ENCODE measurements around the gene IL17RE.
"Not testable (repeated sequence)": the region's sequence is repeated elsewhere in the genome, so short reads cannot be mapped to it uniquely, and the experiment has no call there.

IL17RE gene

DNA sequence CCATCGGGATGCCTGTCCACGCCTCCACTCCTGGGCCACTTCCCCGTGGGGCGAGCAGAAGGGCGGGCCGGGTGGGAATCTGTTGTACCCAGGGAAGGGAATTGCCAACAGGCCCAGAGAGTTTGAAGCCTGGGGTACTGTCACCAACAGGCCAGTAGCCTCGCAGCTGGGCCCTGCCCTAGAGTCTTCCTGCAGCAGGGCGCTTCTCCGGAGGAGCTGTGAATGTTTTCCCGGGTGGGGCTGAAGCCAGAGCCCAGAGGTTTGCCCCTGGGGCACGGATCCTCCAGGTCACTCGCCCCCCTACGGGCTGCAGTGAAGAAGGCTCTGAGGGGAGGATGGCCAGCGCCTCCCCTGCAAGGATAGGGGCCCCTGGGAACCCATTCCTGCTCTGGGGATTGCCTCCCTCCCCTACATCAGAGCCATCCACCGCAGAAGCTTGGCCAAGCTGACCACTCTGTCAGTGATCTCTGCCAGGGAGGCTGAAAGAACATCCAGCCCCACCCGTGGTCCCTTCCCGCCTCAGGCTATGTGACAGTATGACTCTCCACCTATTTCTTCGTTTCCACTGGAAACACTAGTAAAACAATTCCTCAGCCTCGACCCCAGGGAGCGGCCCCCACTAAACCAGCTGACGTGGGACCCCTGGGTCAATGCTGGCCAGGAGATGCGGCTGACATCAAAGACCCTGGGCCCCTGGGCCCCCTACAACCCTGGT is 39.4 kb upstream of the IL17RE start:
- DNase-seq (ENCODE audit: low read depth): no peak
- no peak overlapping the region for H3K4me3 ChIP-seq (replicated peaks; ENCODE audit: low read depth, low read length)
- no peak for TF ChIP-seq CTCF (IDR thresholded peaks at IDR 0.05; ENCODE audit: low read length, missing control alignments)

DNA sequence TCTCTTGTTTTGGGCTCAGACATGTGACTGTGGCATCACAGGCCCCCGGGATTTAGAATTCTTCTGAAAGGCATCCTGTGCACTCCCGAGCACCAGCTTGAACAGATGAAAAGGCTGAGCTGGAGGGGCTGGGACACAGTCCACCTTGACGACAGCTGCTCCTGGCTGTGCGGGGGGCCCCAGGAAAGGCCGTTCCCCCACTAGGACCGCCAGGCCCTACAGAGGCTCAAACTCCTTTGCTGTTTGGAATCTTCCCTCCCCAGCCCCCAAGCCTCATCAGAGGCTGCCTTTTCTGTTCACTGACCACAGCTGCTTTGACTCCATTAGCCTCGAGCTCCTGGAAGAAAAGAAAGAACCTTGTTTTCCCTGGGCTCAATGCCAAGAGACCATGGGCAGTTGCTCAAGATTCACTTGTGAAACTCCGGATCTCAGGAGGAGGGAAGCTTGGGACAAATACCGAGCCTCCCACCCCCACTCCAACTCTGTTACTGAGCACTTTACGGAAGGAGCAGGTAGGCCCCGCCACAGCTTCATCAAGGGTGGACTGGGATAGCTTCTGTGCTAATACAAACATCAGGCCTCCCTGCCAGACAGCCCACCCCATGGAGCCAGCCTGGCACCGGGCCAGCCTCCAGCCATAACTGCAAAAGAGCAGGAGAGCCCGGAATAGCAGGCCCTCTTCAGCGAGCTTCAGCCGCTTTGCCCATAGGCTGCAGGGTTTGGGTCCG is 38.3 kb upstream of the IL17RE start:
- H3K4me3 ChIP-seq (replicated peaks; ENCODE audit: low read depth, low read length): peak overlapping the region; percentile 4
- DNase-seq (ENCODE audit: low read depth): peak; percentile 97
- no peak for TF ChIP-seq CTCF (IDR thresholded peaks at IDR 0.05; ENCODE audit: low read length, missing control alignments)

DNA sequence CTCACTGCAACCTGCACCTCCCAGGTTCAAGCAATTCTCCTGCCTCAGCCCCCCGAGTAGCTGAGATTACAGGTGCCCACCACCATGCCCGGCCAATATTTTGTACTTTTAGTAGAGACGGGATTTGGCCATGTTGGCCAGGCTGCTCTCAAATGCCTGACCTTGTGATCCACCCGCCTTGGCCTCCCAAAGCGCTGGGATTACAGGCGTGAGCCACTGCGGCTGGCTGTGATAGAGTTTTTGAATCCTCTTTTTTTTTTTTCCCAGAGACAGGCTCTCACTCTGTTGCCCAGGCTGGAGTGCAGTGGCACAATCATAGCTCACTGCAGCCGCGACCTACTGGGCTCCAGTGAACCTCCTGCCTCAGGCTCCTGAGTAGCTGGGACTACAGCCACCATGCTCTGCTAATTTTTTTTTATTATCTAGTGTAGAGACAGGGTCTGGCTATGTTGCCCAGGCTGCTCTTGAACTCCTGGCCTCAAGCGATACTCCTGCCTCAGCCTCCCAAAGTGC is 37.5 kb upstream of the IL17RE start:
- DNase-seq (ENCODE audit: low read depth); H3K4me3 ChIP-seq (replicated peaks; ENCODE audit: low read depth, low read length): not testable (repeated sequence)

- TF ChIP-seq CTCF (IDR thresholded peaks at IDR 0.05; ENCODE audit: low read length, missing control alignments): no peak
- peak; percentile 57 for DNase-seq (ENCODE audit: low read depth)
- no peak overlapping the region for H3K4me3 ChIP-seq (replicated peaks; ENCODE audit: low read depth, low read length)
These were observed 36.0 kb upstream of the IL17RE start for GRCh38 chr3:9866639-9867038.

- no peak overlapping the region for H3K4me3 ChIP-seq (replicated peaks; ENCODE audit: low read depth, low read length)
- no peak for TF ChIP-seq CTCF (IDR thresholded peaks at IDR 0.05; ENCODE audit: low read length, missing control alignments)
- no peak for DNase-seq (ENCODE audit: low read depth)
These were observed 35.5 kb upstream of the IL17RE start for GRCh38 chr3:9867106-9867505.

DNA sequence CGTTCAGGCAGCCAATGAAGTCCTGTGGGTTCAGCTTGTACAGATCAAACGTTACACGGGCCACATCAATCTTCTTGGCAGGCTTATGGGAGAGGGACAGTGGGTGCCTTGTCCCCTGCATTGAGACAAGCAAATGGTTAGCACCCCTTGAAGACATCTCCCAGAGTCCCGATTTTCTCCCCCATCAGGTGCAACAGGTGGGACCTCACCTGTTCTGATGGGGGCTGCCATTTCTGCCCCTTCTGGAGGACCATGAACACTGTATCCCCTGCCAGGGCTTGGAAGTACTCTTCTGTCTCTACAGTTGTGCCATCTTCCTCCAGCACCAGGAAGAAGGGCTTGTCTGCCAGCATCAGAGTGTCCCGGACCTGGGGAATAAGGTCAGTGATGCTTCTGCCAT is 32.7 kb upstream of the IL17RE start:
- no peak for DNase-seq (ENCODE audit: low read depth)
- H3K4me3 ChIP-seq (replicated peaks; ENCODE audit: low read depth, low read length): no peak overlapping the region
- no peak for TF ChIP-seq CTCF (IDR thresholded peaks at IDR 0.05; ENCODE audit: low read length, missing control alignments)

DNA sequence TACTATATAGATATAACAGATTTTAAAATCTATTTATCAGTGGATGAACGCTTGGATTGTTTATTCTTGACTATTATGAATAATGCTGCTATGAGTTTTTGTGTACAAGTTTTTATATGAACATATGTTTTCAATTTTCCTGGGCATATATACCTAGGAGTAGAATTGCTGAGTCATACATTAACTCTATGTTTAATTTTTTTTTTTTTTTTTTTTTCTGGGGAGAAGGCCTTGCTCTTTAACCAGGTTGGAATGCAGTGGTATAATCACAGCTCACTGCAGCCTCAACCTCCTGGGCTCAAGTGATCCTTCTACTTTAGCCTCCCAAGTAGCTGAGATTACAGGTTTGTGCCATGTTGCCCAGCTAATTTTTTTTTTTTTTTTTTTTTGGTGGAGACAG is 31.7 kb upstream of the IL17RE start:
- TF ChIP-seq CTCF (IDR thresholded peaks at IDR 0.05; ENCODE audit: low read length, missing control alignments): no peak
- peak; percentile 60 for DNase-seq (ENCODE audit: low read depth)
- no peak overlapping the region for H3K4me3 ChIP-seq (replicated peaks; ENCODE audit: low read depth, low read length)

GRCh38 chr3:9872067-9872466 is 30.6 kb upstream of the IL17RE start:
- H3K4me3 ChIP-seq (replicated peaks; ENCODE audit: low read depth, low read length); DNase-seq (ENCODE audit: low read depth): not testable (repeated sequence)

All from fibroblast of pulmonary artery (primary cell).